ENCODE measurements around the gene MIPEP. TPM values are rescaled to one million over a fixed set of nuclear protein-coding genes. Genes with fewer than 3 reads are reported as not detected.

Gene MIPEP
- total and polyA plus RNA-seq, 9 of the 15 experiments (the other 6 are each of a cell fraction or from before 2014, with no cell fraction given): 1.7 to 19.3 (median 13.1) TPM

DNA sequence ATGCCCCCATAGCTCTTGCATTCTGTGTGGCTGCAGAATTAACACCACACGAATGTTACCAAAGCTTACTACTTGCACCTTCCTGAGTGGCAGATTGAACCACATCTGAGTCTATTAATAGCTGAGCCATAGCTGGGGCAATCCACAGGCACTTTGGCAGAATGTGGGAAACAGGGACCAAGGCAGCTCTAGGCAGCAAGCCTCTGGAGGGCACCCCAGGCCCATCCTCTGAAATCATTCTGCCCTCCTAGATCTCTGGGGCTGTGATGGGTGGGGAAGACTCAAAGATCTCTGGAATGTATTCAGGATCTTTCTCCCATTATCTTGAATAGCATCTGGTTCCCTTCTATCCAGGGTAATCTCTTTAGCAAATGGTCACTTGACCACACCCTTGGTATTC, 179.7 kb downstream of the MIPEP start:
- Histone ChIP-seq H3K4me3 (no peak overlapping the region), H3K9me3 (replicated peaks; ENCODE audit: control insufficient read depth, insufficient read depth, low read depth, low read length) (no peaks in the 10 kb centered on the region), H3K4me1 (replicated peaks in 1 of 2; ENCODE audit: control insufficient read depth in 2 of 2, insufficient read depth in 2 of 2, low read length in 2 of 2) (no peaks in the 10 kb centered on the region), H3K27me3 (ENCODE audit: control insufficient read depth in 2 of 2, insufficient read depth in 2 of 2, low read length in 2 of 2) (peaks cover 0 to 17% of the 10 kb centered on the region in 2 experiments; a peak in 3 of 5 replicates), H2AFZ (ENCODE audit: low read depth, low read length) (no peak overlapping the region), H3K27ac (ENCODE audit: extremely low read depth, low read depth, low read length) (no peak overlapping the region), H3K9ac (ENCODE audit: insufficient read depth in 1 of 2, low read depth in 2 of 2, low read length in 2 of 2) (no peak overlapping the region), H3K36me3 (ENCODE audit: control insufficient read depth, insufficient read depth, low read length) (no peaks in the 10 kb centered on the region), H3K79me2 (ENCODE audit: control insufficient read depth, insufficient read depth, low read length) (no peaks in the 10 kb centered on the region), H4K20me1 (replicated peaks; ENCODE audit: control insufficient read depth, insufficient read depth, low read length) (no peaks in the 10 kb centered on the region), H3K4me2 (ENCODE audit: insufficient read depth, low read length) (no peak overlapping the region), H3K9me1 (ENCODE audit: control insufficient read depth, insufficient read depth, low read length) (no peaks in the 10 kb centered on the region)
- intact Hi-C loops (cut with micrococcal nuclease): no loop called here
- no TSS peak for BruUV-seq (replicated peaks)
- ChIA-PET CTCF (ENCODE audit: low intra/inter-chr PET ratio) (no interaction called here), POLR2A (no interaction called here)
- 0% methylated on average over 1 of the region's 1 CpG for WGBS (ENCODE audit: insufficient coverage, low coverage, missing lambda C conversion rate)
- no peak for FAIRE-seq
- DNase-seq (ENCODE audit: extremely low read depth in 1 of 4, low spot score in 3 of 4): no peak
- no peak for ATAC-seq
- in situ Hi-C loops (cut with MboI): no loop called here
- TF ChIP-seq ZNF197 (CRISPR knock-in tag; IDR thresholded peaks at IDR 0.05; ENCODE audit: low read depth): no peak
- no peak for TF ChIP-seq KLF16 (IDR thresholded peaks at IDR 0.05)
- TF ChIP-seq, protein P1, sequence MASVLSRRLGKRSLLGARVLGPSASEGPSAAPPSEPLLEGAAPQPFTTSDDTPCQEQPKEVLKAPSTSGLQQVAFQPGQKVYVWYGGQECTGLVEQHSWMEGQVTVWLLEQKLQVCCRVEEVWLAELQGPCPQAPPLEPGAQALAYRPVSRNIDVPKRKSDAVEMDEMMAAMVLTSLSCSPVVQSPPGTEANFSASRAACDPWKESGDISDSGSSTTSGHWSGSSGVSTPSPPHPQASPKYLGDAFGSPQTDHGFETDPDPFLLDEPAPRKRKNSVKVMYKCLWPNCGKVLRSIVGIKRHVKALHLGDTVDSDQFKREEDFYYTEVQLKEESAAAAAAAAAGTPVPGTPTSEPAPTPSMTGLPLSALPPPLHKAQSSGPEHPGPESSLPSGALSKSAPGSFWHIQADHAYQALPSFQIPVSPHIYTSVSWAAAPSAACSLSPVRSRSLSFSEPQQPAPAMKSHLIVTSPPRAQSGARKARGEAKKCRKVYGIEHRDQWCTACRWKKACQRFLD (CRISPR knock-in tag; IDR thresholded peaks at IDR 0.05): no peak
- TF ChIP-seq, protein P2, sequence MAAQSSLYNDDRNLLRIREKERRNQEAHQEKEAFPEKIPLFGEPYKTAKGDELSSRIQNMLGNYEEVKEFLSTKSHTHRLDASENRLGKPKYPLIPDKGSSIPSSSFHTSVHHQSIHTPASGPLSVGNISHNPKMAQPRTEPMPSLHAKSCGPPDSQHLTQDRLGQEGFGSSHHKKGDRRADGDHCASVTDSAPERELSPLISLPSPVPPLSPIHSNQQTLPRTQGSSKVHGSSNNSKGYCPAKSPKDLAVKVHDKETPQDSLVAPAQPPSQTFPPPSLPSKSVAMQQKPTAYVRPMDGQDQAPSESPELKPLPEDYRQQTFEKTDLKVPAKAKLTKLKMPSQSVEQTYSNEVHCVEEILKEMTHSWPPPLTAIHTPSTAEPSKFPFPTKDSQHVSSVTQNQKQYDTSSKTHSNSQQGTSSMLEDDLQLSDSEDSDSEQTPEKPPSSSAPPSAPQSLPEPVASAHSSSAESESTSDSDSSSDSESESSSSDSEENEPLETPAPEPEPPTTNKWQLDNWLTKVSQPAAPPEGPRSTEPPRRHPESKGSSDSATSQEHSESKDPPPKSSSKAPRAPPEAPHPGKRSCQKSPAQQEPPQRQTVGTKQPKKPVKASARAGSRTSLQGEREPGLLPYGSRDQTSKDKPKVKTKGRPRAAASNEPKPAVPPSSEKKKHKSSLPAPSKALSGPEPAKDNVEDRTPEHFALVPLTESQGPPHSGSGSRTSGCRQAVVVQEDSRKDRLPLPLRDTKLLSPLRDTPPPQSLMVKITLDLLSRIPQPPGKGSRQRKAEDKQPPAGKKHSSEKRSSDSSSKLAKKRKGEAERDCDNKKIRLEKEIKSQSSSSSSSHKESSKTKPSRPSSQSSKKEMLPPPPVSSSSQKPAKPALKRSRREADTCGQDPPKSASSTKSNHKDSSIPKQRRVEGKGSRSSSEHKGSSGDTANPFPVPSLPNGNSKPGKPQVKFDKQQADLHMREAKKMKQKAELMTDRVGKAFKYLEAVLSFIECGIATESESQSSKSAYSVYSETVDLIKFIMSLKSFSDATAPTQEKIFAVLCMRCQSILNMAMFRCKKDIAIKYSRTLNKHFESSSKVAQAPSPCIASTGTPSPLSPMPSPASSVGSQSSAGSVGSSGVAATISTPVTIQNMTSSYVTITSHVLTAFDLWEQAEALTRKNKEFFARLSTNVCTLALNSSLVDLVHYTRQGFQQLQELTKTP (IDR thresholded peaks at IDR 0.05; ENCODE audit: low read depth in 1 of 2, partially characterized antibody in 2 of 2): no peak
- TF ChIP-seq ZNF551 (CRISPR knock-in tag; IDR thresholded peaks at IDR 0.05): no peak
- no peak for TF ChIP-seq ZNF586 (CRISPR knock-in tag; conservative IDR thresholded peaks at IDR 0.05)
- TF ChIP-seq, protein P3, sequence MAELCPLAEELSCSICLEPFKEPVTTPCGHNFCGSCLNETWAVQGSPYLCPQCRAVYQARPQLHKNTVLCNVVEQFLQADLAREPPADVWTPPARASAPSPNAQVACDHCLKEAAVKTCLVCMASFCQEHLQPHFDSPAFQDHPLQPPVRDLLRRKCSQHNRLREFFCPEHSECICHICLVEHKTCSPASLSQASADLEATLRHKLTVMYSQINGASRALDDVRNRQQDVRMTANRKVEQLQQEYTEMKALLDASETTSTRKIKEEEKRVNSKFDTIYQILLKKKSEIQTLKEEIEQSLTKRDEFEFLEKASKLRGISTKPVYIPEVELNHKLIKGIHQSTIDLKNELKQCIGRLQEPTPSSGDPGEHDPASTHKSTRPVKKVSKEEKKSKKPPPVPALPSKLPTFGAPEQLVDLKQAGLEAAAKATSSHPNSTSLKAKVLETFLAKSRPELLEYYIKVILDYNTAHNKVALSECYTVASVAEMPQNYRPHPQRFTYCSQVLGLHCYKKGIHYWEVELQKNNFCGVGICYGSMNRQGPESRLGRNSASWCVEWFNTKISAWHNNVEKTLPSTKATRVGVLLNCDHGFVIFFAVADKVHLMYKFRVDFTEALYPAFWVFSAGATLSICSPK (IDR thresholded peaks at IDR 0.05; ENCODE audit: borderline replicate concordance): no peak
- TF ChIP-seq GABPB1 (CRISPR knock-in tag; IDR thresholded peaks at IDR 0.05): no peak
- TF ChIP-seq MYC (IDR thresholded peaks at IDR 0.05; ENCODE audit: low read depth, low read length): no peak
- no peak for TF ChIP-seq MYC (CRISPR knock-in tag; IDR thresholded peaks at IDR 0.05; ENCODE audit: borderline replicate concordance, low read depth)
- TF ChIP-seq NCOA1 (IDR thresholded peaks at IDR 0.05; ENCODE audit: low read depth): no peak
- TF ChIP-seq NFE2L1 (tag; IDR thresholded peaks at IDR 0.05; ENCODE audit: borderline replicate concordance, low read depth): no peak
- no peak for TF ChIP-seq SIRT6 (IDR thresholded peaks at IDR 0.05; ENCODE audit: low read depth, low read length)
- no peak for TF ChIP-seq KLF13 (tag; IDR thresholded peaks at IDR 0.05; ENCODE audit: borderline replicate concordance, low read depth)
- no peak for TF ChIP-seq ETV5 (CRISPR knock-in tag; IDR thresholded peaks at IDR 0.05; ENCODE audit: low read depth)

Measured in K562 (cell line).